GM12872 (cell line): ENCODE measurements around the gene PIK3R5.

ENCODE experiments used
- TF ChIP-seq, protein P1 (sequence below): IDR thresholded peaks from 3 replicates; pipeline ENCODE4 v1.5.1; 2011; ENCODE audit warnings: low read depth, mild to moderate bottlenecking, low read length, moderate library complexity; ENCODE audit not compliant: insufficient read depth

Gene PIK3R5

DNA sequence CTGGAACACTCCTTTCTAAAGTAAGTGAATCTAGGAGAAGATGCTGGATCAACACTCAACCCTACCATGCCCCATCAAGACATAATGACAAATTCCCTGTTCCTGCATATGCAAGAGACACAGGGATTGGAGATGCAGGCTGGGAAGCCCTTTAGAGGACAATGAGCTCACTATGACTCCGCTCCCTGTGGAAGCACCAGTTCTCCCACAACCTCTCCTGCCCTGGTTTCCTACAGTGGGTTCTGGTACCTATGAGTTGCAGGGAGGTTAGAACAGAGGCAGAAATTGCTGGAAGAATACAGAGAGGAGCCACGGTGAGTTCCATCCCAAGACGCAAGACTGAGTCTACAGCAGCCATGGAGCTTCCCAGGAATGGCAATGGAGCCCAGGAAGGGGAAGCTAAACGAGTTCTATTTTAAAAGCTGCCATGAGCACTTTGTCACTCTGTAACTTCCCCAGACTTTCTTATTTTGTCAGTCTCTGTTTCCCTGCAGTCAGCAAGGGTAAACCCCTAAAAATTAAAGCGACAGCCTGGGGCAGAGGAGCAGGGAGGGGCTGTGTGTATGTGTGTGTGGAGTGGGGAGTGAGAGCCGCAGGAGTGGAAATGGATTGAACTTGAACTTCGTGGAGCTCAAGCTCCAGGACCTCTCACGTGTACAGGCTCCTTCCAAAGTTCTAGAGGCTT is 55.8 kb downstream of the PIK3R5 start:
- TF ChIP-seq, protein P1, sequence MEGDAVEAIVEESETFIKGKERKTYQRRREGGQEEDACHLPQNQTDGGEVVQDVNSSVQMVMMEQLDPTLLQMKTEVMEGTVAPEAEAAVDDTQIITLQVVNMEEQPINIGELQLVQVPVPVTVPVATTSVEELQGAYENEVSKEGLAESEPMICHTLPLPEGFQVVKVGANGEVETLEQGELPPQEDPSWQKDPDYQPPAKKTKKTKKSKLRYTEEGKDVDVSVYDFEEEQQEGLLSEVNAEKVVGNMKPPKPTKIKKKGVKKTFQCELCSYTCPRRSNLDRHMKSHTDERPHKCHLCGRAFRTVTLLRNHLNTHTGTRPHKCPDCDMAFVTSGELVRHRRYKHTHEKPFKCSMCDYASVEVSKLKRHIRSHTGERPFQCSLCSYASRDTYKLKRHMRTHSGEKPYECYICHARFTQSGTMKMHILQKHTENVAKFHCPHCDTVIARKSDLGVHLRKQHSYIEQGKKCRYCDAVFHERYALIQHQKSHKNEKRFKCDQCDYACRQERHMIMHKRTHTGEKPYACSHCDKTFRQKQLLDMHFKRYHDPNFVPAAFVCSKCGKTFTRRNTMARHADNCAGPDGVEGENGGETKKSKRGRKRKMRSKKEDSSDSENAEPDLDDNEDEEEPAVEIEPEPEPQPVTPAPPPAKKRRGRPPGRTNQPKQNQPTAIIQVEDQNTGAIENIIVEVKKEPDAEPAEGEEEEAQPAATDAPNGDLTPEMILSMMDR = no peak

DNA sequence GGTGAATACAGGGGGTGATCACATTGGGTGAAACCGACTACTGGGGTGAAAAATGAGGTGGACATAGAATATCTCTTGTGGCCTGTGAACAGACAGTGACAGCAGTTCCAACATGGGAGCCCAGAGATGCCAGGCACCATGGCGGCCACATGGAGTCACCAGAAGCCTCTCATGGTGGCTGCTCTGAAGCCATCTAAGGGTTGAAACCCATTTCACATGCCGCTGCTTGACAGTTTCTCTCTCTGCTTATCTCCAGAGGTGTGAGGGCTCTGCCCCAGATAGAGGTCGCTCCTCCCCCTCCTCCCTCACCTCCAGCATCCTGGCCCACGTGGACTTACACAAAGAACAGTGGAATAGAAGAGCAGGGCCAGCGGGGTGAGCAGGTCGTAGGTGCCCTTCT is 60.2 kb downstream of the PIK3R5 start:
- TF ChIP-seq, protein P1 = no peak

DNA sequence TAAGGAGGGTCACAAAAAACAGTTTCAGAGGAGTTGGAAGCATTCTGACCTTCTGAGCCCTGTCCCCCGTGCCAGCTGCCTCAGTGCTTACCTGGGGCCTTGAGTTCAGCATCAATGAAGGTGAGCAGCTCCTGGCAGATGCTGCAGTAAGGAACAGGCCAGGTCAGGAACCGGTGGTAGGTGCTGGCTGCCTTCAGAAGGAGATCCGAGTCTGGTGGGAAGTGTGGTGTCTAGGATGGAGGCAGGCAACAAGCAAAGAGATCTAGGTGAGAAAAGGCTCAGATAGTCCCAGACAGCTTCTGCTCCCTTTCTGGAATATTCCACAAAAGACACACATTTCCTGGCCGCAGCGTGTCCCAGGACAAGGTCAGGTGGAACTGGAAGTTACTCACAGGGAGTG is 60.8 kb downstream of the PIK3R5 start:
- TF ChIP-seq, protein P1 = no peak

DNA sequence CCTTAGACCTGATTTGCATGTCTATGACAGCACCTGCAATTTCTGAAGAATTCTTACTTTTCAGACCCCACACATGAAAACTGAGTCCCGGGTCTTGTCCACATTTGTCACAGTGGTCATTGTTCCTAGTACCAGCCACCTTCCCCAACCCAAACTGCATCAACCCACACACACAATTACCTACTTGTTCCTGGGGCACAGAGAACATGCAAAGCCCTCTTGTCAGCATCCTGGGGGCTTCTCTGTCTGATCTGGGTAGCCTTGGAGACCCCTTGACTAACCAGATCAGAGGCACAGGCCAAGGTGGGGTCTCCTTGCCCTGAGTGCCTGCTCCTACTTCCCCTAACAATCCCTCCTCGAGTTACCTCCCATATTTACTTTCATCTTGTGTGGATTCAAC is 61.3 kb downstream of the PIK3R5 start:
- TF ChIP-seq, protein P1 = no peak

DNA sequence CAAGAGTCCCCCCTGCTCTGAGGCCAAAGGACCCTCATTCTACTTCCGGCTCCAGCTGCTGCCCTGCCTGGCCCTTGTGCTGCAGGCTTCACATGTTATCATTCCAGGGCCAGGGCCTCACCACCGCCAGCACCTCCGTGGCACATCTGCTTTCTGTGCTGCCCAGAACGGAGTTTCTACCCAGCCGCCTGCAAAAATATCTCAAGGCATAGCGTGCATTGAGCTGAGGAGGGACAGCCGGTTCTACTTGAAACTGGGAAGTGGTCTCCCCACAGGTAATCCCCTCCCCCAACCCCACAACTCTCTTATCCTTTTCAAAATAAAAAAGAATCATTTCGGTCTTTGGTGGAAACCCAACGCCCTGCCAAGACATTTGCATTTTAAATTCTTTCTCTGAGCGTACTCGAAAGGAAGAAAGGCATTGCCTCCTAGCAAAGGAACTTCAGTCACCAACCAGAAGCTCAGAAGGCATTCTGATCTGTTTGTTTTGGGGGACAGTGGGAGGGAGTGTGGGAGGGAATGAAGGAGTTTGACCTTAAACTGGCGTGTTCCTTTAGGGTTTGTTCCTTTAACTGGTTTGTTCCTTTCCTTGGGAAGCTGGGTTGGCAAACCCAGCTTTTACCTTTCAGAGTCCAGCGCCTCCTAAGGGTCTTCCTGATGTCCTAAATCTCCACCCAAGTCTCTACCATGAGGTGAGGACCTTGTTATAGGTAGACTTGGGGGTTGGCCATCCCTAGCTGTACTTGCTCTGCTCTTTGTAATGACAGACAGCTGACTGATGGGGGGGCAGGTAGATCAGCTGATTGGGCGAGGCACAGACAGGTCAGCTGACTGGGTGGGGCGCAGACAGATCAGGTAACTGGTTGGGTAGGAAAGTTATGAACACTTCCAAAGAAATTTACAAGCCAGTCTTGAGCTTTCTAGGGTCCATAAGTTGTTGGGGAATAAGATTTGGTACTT is 64.6 kb downstream of the PIK3R5 start:
- TF ChIP-seq, protein P1 = peak; percentile 33; the same call in 1 of the 3 replicates

DNA sequence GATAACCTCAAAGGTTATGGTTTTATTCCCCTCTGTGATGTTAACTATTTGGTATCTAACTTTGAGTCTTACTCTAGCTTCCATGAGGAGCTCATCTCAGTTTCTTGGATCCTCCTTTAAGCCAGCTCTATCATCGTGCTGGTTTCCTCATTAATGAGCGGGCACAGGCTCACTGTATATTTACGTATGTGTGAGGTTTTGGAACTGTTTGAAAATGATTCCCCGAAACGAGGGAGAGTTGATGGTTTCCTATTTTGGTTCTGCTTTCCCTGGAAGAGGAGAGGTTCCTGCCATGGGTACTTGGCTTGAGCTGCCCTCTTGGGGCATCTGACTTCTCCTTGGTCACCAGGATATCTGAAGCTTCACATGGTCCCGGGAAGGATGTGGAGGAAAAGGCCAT is 65.3 kb downstream of the PIK3R5 start:
- TF ChIP-seq, protein P1 = no peak

DNA sequence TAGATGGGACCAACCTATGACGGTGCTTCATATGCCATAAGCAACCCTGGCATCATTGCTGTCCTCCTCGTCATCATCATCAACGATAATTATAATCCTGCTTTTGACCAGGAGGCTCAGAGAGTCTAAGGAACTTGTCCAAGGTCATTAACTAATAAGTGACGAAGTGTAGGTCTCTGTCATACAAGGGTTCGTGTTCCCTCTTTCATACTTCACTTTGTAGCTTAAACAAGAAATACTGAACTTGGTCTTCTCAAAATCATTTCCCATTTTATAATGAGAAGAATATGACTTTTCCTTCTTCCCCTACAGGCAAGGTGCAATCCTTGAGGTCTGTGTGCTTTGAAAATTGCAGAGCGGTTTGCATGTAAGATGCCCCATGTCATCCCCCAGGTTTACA is 66.9 kb downstream of the PIK3R5 start:
- TF ChIP-seq, protein P1 = no peak
